Activated naive CD8-positive, alpha-beta T cell treated with anti-CD3 and anti-CD28 coated beads, Interleukin-2, amount 10 ng/mL, durations not matched to agents 7 days and 5 days (primary cell): ENCODE results near the gene EEF2. TPM values are rescaled to one million over a fixed set of nuclear protein-coding genes. Genes with fewer than 3 reads are reported as not detected.

ENCODE experiments used
- ATAC-seq: fragments of 150-1000 bp; cut with Tn5 transposase; one replicate; pipeline ENCODE4 v1.10.0; 2021; ENCODE audit warnings: low read depth, moderate library complexity
- POLR2A ChIA-PET: fragments of 350-600 bp; sonication (Branson Sonifier 250); formaldehyde crosslinking; loops from one replicate; lab custom pipeline; 2021; ENCODE audit warnings: antibody characterized with exemption; lab: Charles Lee
- DNase-seq: peaks from one replicate; pipeline ENCODE4 v3.0.0; 2021
- H3K27ac Mint-ChIP-seq: one replicate; pipeline ENCODE4 v1.8.0; 2022; ENCODE audit warnings: mild to moderate bottlenecking, mixed read lengths
- H3K27me3 Mint-ChIP-seq: one replicate; pipeline ENCODE4 v1.8.0; 2022; ENCODE audit warnings: mild to moderate bottlenecking, moderate library complexity, mixed read lengths
- H3K36me3 Mint-ChIP-seq: one replicate; pipeline ENCODE4 v1.8.0; 2021; ENCODE audit warnings: mild to moderate bottlenecking, mixed read lengths
- H3K4me1 Mint-ChIP-seq: one replicate; pipeline ENCODE4 v1.8.0; 2021; ENCODE audit warnings: mixed read lengths
- H3K4me3 Mint-ChIP-seq: one replicate; pipeline ENCODE4 v1.8.0; 2022; ENCODE audit warnings: mild to moderate bottlenecking, moderate library complexity, mixed read lengths
- H3K9me3 Mint-ChIP-seq: one replicate; pipeline ENCODE4 v1.8.0; 2021; ENCODE audit warnings: mixed read lengths
- total RNA-seq, 2 experiments: library from RNA; stranded (reverse); gene quantifications; one replicate each; pipeline ENCODE4 v1.2.3, GENCODE V29; 2021

EEF2 gene
- total RNA-seq, 2 experiments from 2014 or later, result 1,510 to 1,513 TPM

- Mint-ChIP-seq H3K27me3 (no peaks in the 10 kb centered on the region), H3K27ac (peak overlapping the region; percentile 98), H3K4me1 (peaks cover 23% of the 10 kb centered on the region)
Measured at GRCh38 chr19:3986260-3987041, 1.2 kb upstream of the EEF2 start.

GRCh38 chr19:3985643-3986259, 488 bp upstream of the EEF2 start:
- POLR2A ChIA-PET, result interaction anchor here (0.6 to 3.2 kb wide), 31 partner anchors 9 to 710 kb away, joined by 3 to 34 read pairs (median 4); partner anchors contain the start of genes ATCAY, DAPK3, HDGFL2 and MRPL54
- Mint-ChIP-seq H3K36me3 (peaks cover 26% of the 10 kb centered on the region), H3K4me3 (peak overlapping the region; percentile 98), H3K27me3 (no peaks in the 10 kb centered on the region), H3K4me1 (peaks cover 24% of the 10 kb centered on the region), H3K9me3 (peaks cover under 1% of the 10 kb centered on the region), H3K27ac (peak overlapping the region; percentile 98)
- ATAC-seq (no peak), DNase-seq (no peak)

More at GRCh38 chr19:3986260-3987041, 1.2 kb upstream of the EEF2 start:
- peaks cover 2% of the 10 kb centered on the region for H3K9me3 Mint-ChIP-seq
- peak; percentile 30 for ATAC-seq
- POLR2A ChIA-PET, result interaction anchor here (1.3 to 3.2 kb wide), 9 partner anchors 10 to 216 kb away, joined by 3 to 34 read pairs (median 10); partner anchors contain the start of genes DAPK3, PIAS4 and ZBTB7A
- peaks cover 25% of the 10 kb centered on the region for H3K36me3 Mint-ChIP-seq
- peak overlapping the region; percentile 98 for H3K4me3 Mint-ChIP-seq
- peak; percentile 65 for DNase-seq

- Mint-ChIP-seq H3K27me3 (no peaks in the 10 kb centered on the region), H3K27ac (peak overlapping the region; percentile 92), H3K36me3 (peaks cover 27% of the 10 kb centered on the region), H3K9me3 (no peaks in the 10 kb centered on the region), H3K4me3 (peak overlapping the region; percentile 98), H3K4me1 (peaks cover 22% of the 10 kb centered on the region)
- POLR2A ChIA-PET, result interaction anchor here (0.6 to 3.2 kb wide), 15 partner anchors 9 to 256 kb away, joined by 3 to 34 read pairs (median 5); partner anchors contain the start of genes ATCAY, DAPK3, MRPL54 and PIAS4
- ATAC-seq, result no peak
- no peak for DNase-seq
Measured at GRCh38 chr19:3984584-3984907, 717 bp downstream of the EEF2 start.

GRCh38 chr19:3983936-3984583, 1.2 kb downstream of the EEF2 start:
- Mint-ChIP-seq H3K27me3 (no peaks in the 10 kb centered on the region), H3K9me3 (no peaks in the 10 kb centered on the region), H3K36me3 (peaks cover 29% of the 10 kb centered on the region), H3K4me1 (peaks cover 22% of the 10 kb centered on the region), H3K4me3 (peak overlapping the region; percentile 98), H3K27ac (peak overlapping the region; percentile 92)
- POLR2A ChIA-PET, result interaction anchor here (0.5 to 3.2 kb wide), 4 partner anchors 9 to 105 kb away, joined by 5 to 34 read pairs (median 12); partner anchors contain the start of genes DAPK3 and PIAS4
- ATAC-seq, result no peak
- no peak for DNase-seq

GRCh38 chr19:3983542-3983914, 1.7 kb downstream of the EEF2 start:
- peaks cover 29% of the 10 kb centered on the region for H3K36me3 Mint-ChIP-seq
- H3K9me3 Mint-ChIP-seq, result no peaks in the 10 kb centered on the region
- DNase-seq (no peak), ATAC-seq (no peak)
- H3K4me3 Mint-ChIP-seq, result peak overlapping the region; percentile 98
- peak overlapping the region; percentile 92 for H3K27ac Mint-ChIP-seq
- peaks cover 22% of the 10 kb centered on the region for H3K4me1 Mint-ChIP-seq
- H3K27me3 Mint-ChIP-seq, result no peaks in the 10 kb centered on the region
- POLR2A ChIA-PET, result interaction anchor here (0.5 to 3.2 kb wide), 3 partner anchors 8 to 106 kb away, joined by 5 to 34 read pairs (median 6); partner anchors contain the start of gene DAPK3

- H3K27ac Mint-ChIP-seq, result peak overlapping the region; percentile 78
- H3K9me3 Mint-ChIP-seq, result no peaks in the 10 kb centered on the region
- peak overlapping the region; percentile 98 for H3K4me3 Mint-ChIP-seq
- ATAC-seq (no peak), DNase-seq (peak; percentile 30)
- H3K36me3 Mint-ChIP-seq, result peaks cover 33% of the 10 kb centered on the region
- H3K27me3 Mint-ChIP-seq, result no peaks in the 10 kb centered on the region
- POLR2A ChIA-PET, result interaction anchor here (1.6 to 3.2 kb wide), 3 partner anchors 7 to 12 kb away, joined by 5 to 34 read pairs (median 6); partner anchors contain the start of gene DAPK3
- H3K4me1 Mint-ChIP-seq, result peaks cover 25% of the 10 kb centered on the region
Measured at GRCh38 chr19:3982701-3983541, 2.3 kb downstream of the EEF2 start.

DNA sequence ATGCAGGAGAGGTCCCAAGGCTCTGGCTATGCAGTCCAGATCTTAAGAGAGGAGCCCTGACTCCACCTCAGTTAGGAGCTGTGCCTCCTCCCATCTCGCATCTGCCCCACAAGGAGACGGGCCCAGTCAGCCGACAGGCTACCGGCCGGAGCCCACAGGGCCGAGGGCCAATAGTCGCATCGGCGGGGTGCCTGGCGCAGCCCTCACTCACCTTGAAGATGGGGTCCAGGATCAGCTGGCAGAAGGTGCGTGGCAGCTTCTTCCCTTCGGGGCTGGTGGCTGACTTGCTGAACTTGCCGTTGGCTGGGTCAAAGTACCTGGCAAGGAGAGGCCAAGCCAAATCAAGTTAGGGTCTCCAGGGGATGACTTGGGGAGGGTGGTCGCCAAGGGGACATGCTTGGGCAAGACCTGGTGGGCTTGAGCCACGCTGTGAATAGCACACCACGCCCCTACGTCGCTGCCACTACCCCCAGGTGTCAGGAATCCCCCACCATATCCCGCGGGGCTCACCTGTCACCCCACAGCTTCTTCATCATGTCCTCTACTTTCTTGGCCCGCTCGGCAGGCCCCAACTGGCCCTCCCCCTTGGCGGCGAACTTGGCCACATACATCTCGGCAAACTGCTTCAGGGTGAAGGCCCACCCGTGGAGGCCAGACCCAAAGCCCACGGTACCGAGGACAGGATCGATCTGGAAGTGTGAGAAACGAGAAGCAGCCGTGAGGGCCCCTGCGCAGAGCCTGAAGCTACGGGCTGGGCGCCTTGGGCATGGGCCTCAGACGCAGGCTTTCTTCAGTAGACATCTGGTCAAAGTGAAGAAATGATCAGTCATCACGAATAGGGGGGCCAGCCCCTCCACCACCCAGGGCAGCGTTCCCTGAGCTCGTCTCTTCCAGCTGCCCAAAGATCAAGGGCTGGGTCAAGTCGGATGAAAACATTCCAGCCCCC, 3.3 kb downstream of the EEF2 start:
- Mint-ChIP-seq H3K4me1 (peaks cover 22% of the 10 kb centered on the region), H3K27me3 (no peaks in the 10 kb centered on the region), H3K9me3 (no peaks in the 10 kb centered on the region), H3K36me3 (peaks cover 33% of the 10 kb centered on the region), H3K27ac (no peak overlapping the region), H3K4me3 (no peak overlapping the region)
- POLR2A ChIA-PET, result interaction anchor here (1.6 kb wide), 1 partner anchor 11 kb away, joined by 5 read pairs; the partner anchor contains the start of gene DAPK3
- ATAC-seq (no peak), DNase-seq (peak; percentile 27)

DNA sequence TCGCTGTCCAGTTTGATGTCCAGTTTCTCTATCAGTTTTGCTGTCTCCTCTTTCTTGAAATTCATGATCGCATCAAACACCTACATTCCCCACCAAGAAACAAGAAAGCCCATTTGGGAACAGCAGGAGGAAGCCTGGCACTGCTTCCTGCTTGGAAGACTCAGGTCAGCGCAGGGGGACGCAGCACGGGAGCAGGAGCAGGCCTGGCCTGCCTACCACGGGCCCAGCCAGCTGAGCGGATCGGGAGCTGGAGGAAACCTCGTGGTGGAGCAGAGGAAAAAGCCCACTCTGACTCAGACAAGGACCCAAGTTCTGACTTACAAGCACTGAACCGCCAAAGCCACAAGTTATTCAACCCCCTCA, 3.9 kb downstream of the EEF2 start:
- no peak overlapping the region for H3K27ac Mint-ChIP-seq
- peaks cover 18% of the 10 kb centered on the region for H3K4me1 Mint-ChIP-seq
- H3K4me3 Mint-ChIP-seq, result no peak overlapping the region
- POLR2A ChIA-PET, result interaction anchor here (1.6 kb wide), 1 partner anchor 10 kb away, joined by 5 read pairs; the partner anchor contains the start of gene DAPK3
- ATAC-seq (no peak), DNase-seq (peak; percentile 31)
- H3K9me3 Mint-ChIP-seq, result no peaks in the 10 kb centered on the region
- no peaks in the 10 kb centered on the region for H3K27me3 Mint-ChIP-seq
- peaks cover 33% of the 10 kb centered on the region for H3K36me3 Mint-ChIP-seq

GRCh38 chr19:3980353-3981251, 4.7 kb downstream of the EEF2 start:
- Mint-ChIP-seq H3K4me1 (peaks cover 15% of the 10 kb centered on the region), H3K4me3 (no peak overlapping the region)

GRCh38 chr19:3979674-3980352, 5.5 kb downstream of the EEF2 start:
- Mint-ChIP-seq H3K4me1 (peaks cover 15% of the 10 kb centered on the region), H3K4me3 (no peak overlapping the region), H3K9me3 (no peaks in the 10 kb centered on the region), H3K36me3 (peaks cover 35% of the 10 kb centered on the region), H3K27ac (no peak overlapping the region), H3K27me3 (no peaks in the 10 kb centered on the region)
- no peak for ATAC-seq
- POLR2A ChIA-PET, result interaction anchor here (0.6 to 1.6 kb wide), 2 partner anchors 8 to 483 kb away, joined by 4 to 5 read pairs; no protein-coding TSS in a partner anchor
- peak; percentile 30 for DNase-seq

More at GRCh38 chr19:3980353-3981251, 4.7 kb downstream of the EEF2 start:
- ATAC-seq, result no peak
- POLR2A ChIA-PET, result interaction anchor here (0.6 to 1.6 kb wide), 3 partner anchors 7 to 185 kb away, joined by 4 to 8 read pairs (median 5); partner anchors contain the start of gene DAPK3
- no peak overlapping the region for H3K27ac Mint-ChIP-seq
- no peaks in the 10 kb centered on the region for H3K9me3 Mint-ChIP-seq
- peak; percentile 32 for DNase-seq
- H3K36me3 Mint-ChIP-seq, result peaks cover 36% of the 10 kb centered on the region
- no peaks in the 10 kb centered on the region for H3K27me3 Mint-ChIP-seq
